GM19468 (cell line): ENCODE data around the gene DOP1B.

Experiments used
- ATAC-seq: cut with Tn5 transposase; IDR thresholded peaks from one replicate; pipeline ENCODE4 v1.9.1; 2021; ENCODE audit warnings: mild to moderate bottlenecking, moderate library complexity, moderate number of reproducible peaks; ENCODE audit not compliant: unreplicated experiment; ENCODE audit errors: extremely low read depth

DOP1B gene

GRCh38 chr21:36169470-36170128, 13.0 kb downstream of the DOP1B start:
- ATAC-seq = no peak

- no peak for ATAC-seq
Observed at GRCh38 chr21:36170823-36171222, 14.2 kb downstream of the DOP1B start.

GRCh38 chr21:36171336-36171735, 14.7 kb downstream of the DOP1B start:
- no peak for ATAC-seq

- ATAC-seq = no peak
Observed at GRCh38 chr21:36171741-36172331, 15.2 kb downstream of the DOP1B start.

- ATAC-seq = no peak
Observed at GRCh38 chr21:36174780-36175179, 18.2 kb downstream of the DOP1B start.

GRCh38 chr21:36175771-36176565, 19.3 kb downstream of the DOP1B start:
- ATAC-seq = no peak

GRCh38 chr21:36178349-36178748, 21.7 kb downstream of the DOP1B start:
- no peak for ATAC-seq

- no peak for ATAC-seq
Observed at GRCh38 chr21:36179145-36179544, 22.5 kb downstream of the DOP1B start.

GRCh38 chr21:36180963-36181362, 24.3 kb downstream of the DOP1B start:
- ATAC-seq = no peak

- ATAC-seq = no peak
Observed at GRCh38 chr21:36183144-36183795, 26.6 kb downstream of the DOP1B start.

- ATAC-seq = no peak
Observed at GRCh38 chr21:36184545-36184944, 27.9 kb downstream of the DOP1B start.

GRCh38 chr21:36185523-36185922, 28.9 kb downstream of the DOP1B start:
- ATAC-seq = no peak

- ATAC-seq = no peak
Observed at GRCh38 chr21:36186081-36186480, 29.5 kb downstream of the DOP1B start.

GRCh38 chr21:36186506-36187399, 30.1 kb downstream of the DOP1B start:
- ATAC-seq = no peak

GRCh38 chr21:36188081-36188681, 31.6 kb downstream of the DOP1B start:
- ATAC-seq = no peak

GRCh38 chr21:36188937-36189336, 32.3 kb downstream of the DOP1B start:
- no peak for ATAC-seq

GRCh38 chr21:36190736-36191135, 34.1 kb downstream of the DOP1B start:
- ATAC-seq = no peak

GRCh38 chr21:36193200-36193599, 36.6 kb downstream of the DOP1B start:
- ATAC-seq = no peak

- ATAC-seq = no peak
Observed at GRCh38 chr21:36194024-36194423, 37.4 kb downstream of the DOP1B start.
